Endothelial cell of umbilical vein (primary cell): ENCODE data around the gene MRPL32. TPM values are rescaled to one million over a fixed set of nuclear protein-coding genes. Genes with fewer than 3 reads are reported as not detected.

ENCODE experiments used
- BruUV-seq: library from RNA; stranded (reverse); fragments of 400-500 nt; replicated peaks from 2 replicates; lab custom pipeline; 2021; lab: Mats Ljungman, UMichigan
- CTCF ChIA-PET: fragments of 300-600, 350-600 bp; sonication (Branson Sonifier 250); formaldehyde crosslinking; loops from one replicate; lab custom pipeline; 2021; ENCODE audit warnings: antibody characterized with exemption, inconsistent platforms; lab: Charles Lee
- POLR2A ChIA-PET: fragments of 300-600, 350-600 bp; sonication (Branson Sonifier 250); formaldehyde crosslinking; loops from one replicate; lab custom pipeline; 2021; ENCODE audit warnings: antibody characterized with exemption, inconsistent platforms; lab: Charles Lee
- DNase-seq: peaks from one replicate; pipeline ENCODE4 v3.0.0-alpha.2; 2011; ENCODE audit warnings: low read depth, low spot score
- FAIRE-seq: peaks from 2 replicates; lab custom pipeline; 2011; peaks lifted over from hg19 to GRCh38; lab: Jason Lieb, UNC
- H2AFZ ChIP-seq: 2 replicates; pipeline ENCODE4 v1.6.0; 2012; ENCODE audit warnings: low read depth, low read length, control low read depth, inconsistent platforms
- H3K27ac ChIP-seq: 2 replicates; pipeline ENCODE4 v1.5.1; 2011; ENCODE audit warnings: low read depth, mild to moderate bottlenecking, control low read depth, low read length, moderate library complexity; ENCODE audit not compliant: insufficient read depth
- H3K27me3 ChIP-seq, 2 experiments: 2 replicates each; pipeline versions ENCODE4 v1.6.0 to v1.6.1; 2011; ENCODE audit warnings: low read length in 2 of 2, mixed read lengths in 1 of 2; ENCODE audit not compliant: control insufficient read depth in 2 of 2, insufficient read depth in 2 of 2
- H3K36me3 ChIP-seq, 2 experiments: 2 replicates in 1 of 2; 3 replicates in 1 of 2; pipeline ENCODE4 v1.5.1; 2011; ENCODE audit warnings: low read length in 2 of 2, mild to moderate bottlenecking in 1 of 2, moderate library complexity in 1 of 2; ENCODE audit not compliant: control insufficient read depth in 2 of 2, insufficient read depth in 2 of 2; ENCODE audit errors: extremely low read depth in 1 of 2
- H3K4me1 ChIP-seq: 3 replicates; pipeline ENCODE4 v1.5.1; 2011; ENCODE audit warnings: mild to moderate bottlenecking, low read length; ENCODE audit not compliant: control insufficient read depth, insufficient read depth; ENCODE audit errors: extremely low read depth
- H3K4me2 ChIP-seq: 2 replicates; pipeline ENCODE4 v1.6.1; 2011; ENCODE audit warnings: low read length, control low read depth, mixed read lengths; ENCODE audit not compliant: insufficient read depth
- H3K4me3 ChIP-seq, 3 experiments: fragments of 200-600 bp in 1 of 3; sonication (generic), shearing (Covaris generic) in 1 of 3; replicated peaks in 1 of 3; 2 replicates each; pipeline ENCODE4 v1.5.1; 2011 to 2016; ENCODE audit warnings: control low read depth in 3 of 3, low read length in 3 of 3, mild to moderate bottlenecking in 2 of 3, inconsistent platforms in 1 of 3, low read depth in 1 of 3, moderate library complexity in 1 of 3; ENCODE audit not compliant: insufficient read depth in 1 of 3
- H3K79me2 ChIP-seq: 2 replicates; pipeline ENCODE4 v1.6.0; 2012; ENCODE audit warnings: low read length, inconsistent platforms; ENCODE audit not compliant: control insufficient read depth, insufficient read depth
- H3K9ac ChIP-seq: replicated peaks from 2 replicates; pipeline ENCODE3; 2011; ENCODE audit warnings: low read length, control low read depth; ENCODE audit not compliant: insufficient read depth; ENCODE audit errors: extremely low read depth
- H3K9me1 ChIP-seq: replicated peaks from 3 replicates; pipeline ENCODE4 v1.6.0; 2011; ENCODE audit warnings: mild to moderate bottlenecking, low read length; ENCODE audit not compliant: control insufficient read depth, insufficient read depth; ENCODE audit errors: extremely low read depth
- H3K9me3 ChIP-seq: replicated peaks from 2 replicates; pipeline ENCODE4 v1.5.1; 2012; ENCODE audit warnings: low read length, inconsistent platforms; ENCODE audit not compliant: control insufficient read depth, insufficient read depth
- H4K20me1 ChIP-seq: replicated peaks from 2 replicates; pipeline ENCODE3; 2011; ENCODE audit warnings: mild to moderate bottlenecking, low read length; ENCODE audit not compliant: control insufficient read depth, insufficient read depth; ENCODE audit errors: extremely low read depth
- EZH2 ChIP-seq: IDR thresholded peaks from 2 replicates; pipeline ENCODE4 v1.6.1; 2012; ENCODE audit warnings: borderline replicate concordance, low read depth, mild to moderate bottlenecking, moderate library complexity, low read length, inconsistent platforms; ENCODE audit not compliant: severe bottlenecking
- FOS ChIP-seq: IDR thresholded peaks from 2 replicates; pipeline ENCODE4 v1.6.1; 2011; ENCODE audit warnings: mild to moderate bottlenecking, low read length, moderate library complexity, borderline replicate concordance; ENCODE audit not compliant: insufficient read depth
- GATA2 ChIP-seq: IDR thresholded peaks from 2 replicates; pipeline ENCODE4 v1.7.0; 2011; ENCODE audit warnings: low read depth, mild to moderate bottlenecking, moderate library complexity, mixed read lengths, low read length; ENCODE audit not compliant: insufficient read length, insufficient read depth
- MYC ChIP-seq: IDR thresholded peaks from one replicate; pipeline ENCODE4 v1.6.1; 2011; ENCODE audit warnings: mild to moderate bottlenecking, low read depth, low read length
- POLR2A ChIP-seq: IDR thresholded peaks from 2 replicates; pipeline ENCODE4 v1.6.1; 2012; ENCODE audit warnings: low read depth, mild to moderate bottlenecking, control low read depth, low read length
- POLR2AphosphoS5 ChIP-seq: IDR thresholded peaks from 2 replicates; pipeline ENCODE4 v1.6.1; 2012; ENCODE audit warnings: low read depth, mild to moderate bottlenecking, control low read depth, low read length, moderate library complexity; ENCODE audit not compliant: insufficient read depth
- dilution Hi-C: fragments of 300-500 bp; cut with MboI; formaldehyde crosslinking; loops from one replicate; pipeline ENCODE4 v1.15.0; 2019; ENCODE audit warnings: low sequenced_read_pairs; ENCODE audit not compliant: extremely low pct_ligation_motif_present
- intact Hi-C: fragments of 100-400 bp; cut with micrococcal nuclease; formaldehyde crosslinking; loops from one replicate; pipeline ENCODE4 v1.10.0; 2022
- polyA plus RNA-seq, 4 experiments: library from polyadenylated mRNA; depleted of rRNA in 3 of 4; stranded (reverse) in 3 of 4; unstranded in 1 of 4; fragments of >200 nt; gene quantifications; 2 replicates each; pipeline versions ENCODE4 v1.2.1 to v1.2.3, GENCODE V29; 2011 to 2012; ENCODE audit warnings: missing spikeins in 1 of 4
- total RNA-seq: library from RNA; stranded (reverse); gene quantifications from 2 replicates; pipeline ENCODE4 v1.2.3, GENCODE V29; 2021
- TF ChIP-seq, protein P1 (sequence below), 2 donors: IDR thresholded peaks; 1 replicate in 1 of 2; 2 replicates in 1 of 2; pipeline ENCODE4 v1.5.1; 2011; ENCODE audit warnings: low read length in 2 of 2, mild to moderate bottlenecking in 2 of 2, moderate library complexity in 2 of 2, control low read depth in 1 of 2, inconsistent platforms in 1 of 2, low read depth in 1 of 2; ENCODE audit not compliant: insufficient read depth in 1 of 2; ENCODE audit errors: extremely low read depth in 1 of 2
- TF ChIP-seq, protein P2 (sequence below): IDR thresholded peaks from 2 replicates; pipeline ENCODE4 v1.6.1; 2011; ENCODE audit not compliant: insufficient read depth, insufficient read length

MRPL32 gene
- total and polyA plus RNA-seq, 2 donors (not counting 3 experiments of a cell fraction or from before 2014, with no cell fraction given), result 39.9 to 62.2 TPM

- CTCF ChIA-PET, result interaction anchor here (1.0 kb wide), 1 partner anchor 315 kb away, joined by 3 read pairs; no protein-coding TSS in a partner anchor
- no peak overlapping the region for H3K9ac ChIP-seq
- no peaks in the 10 kb centered on the region for H3K9me3 ChIP-seq
- no peak overlapping the region for H3K4me3 ChIP-seq
- no peak overlapping the region for H3K27ac ChIP-seq
- intact Hi-C loops (loop anchor here (10.0 kb wide), 1 partner anchor 888 kb away; no protein-coding TSS in a partner anchor), dilution Hi-C loops (no loop called here)
- TF ChIP-seq FOS (no peak), POLR2AphosphoS5 (no peak), EZH2 (no peak), GATA2 (no peak), POLR2A (no peak), MYC (no peak)
- TF ChIP-seq, protein P1, sequence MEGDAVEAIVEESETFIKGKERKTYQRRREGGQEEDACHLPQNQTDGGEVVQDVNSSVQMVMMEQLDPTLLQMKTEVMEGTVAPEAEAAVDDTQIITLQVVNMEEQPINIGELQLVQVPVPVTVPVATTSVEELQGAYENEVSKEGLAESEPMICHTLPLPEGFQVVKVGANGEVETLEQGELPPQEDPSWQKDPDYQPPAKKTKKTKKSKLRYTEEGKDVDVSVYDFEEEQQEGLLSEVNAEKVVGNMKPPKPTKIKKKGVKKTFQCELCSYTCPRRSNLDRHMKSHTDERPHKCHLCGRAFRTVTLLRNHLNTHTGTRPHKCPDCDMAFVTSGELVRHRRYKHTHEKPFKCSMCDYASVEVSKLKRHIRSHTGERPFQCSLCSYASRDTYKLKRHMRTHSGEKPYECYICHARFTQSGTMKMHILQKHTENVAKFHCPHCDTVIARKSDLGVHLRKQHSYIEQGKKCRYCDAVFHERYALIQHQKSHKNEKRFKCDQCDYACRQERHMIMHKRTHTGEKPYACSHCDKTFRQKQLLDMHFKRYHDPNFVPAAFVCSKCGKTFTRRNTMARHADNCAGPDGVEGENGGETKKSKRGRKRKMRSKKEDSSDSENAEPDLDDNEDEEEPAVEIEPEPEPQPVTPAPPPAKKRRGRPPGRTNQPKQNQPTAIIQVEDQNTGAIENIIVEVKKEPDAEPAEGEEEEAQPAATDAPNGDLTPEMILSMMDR (IDR thresholded peaks at IDR 0.05; ENCODE audit: extremely low read depth in 1 of 2, insufficient read depth in 1 of 2, low read depth in 1 of 2, low read length in 2 of 2), result no peak
- TF ChIP-seq, protein P2, sequence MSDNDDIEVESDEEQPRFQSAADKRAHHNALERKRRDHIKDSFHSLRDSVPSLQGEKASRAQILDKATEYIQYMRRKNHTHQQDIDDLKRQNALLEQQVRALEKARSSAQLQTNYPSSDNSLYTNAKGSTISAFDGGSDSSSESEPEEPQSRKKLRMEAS, result no peak
- no peaks in the 10 kb centered on the region for H3K4me1 ChIP-seq
- DNase-seq (no peak), FAIRE-seq (no peak)
- H4K20me1 ChIP-seq, result no peaks in the 10 kb centered on the region
- H3K79me2 ChIP-seq, result no peaks in the 10 kb centered on the region
- no peaks in the 10 kb centered on the region for H3K9me1 ChIP-seq
- H3K4me2 ChIP-seq, result no peak overlapping the region
- POLR2A ChIA-PET, result no interaction called here
- no peak overlapping the region for H2AFZ ChIP-seq
- no peaks in the 10 kb centered on the region for H3K27me3 ChIP-seq
- H3K36me3 ChIP-seq, result no peaks in the 10 kb centered on the region
- BruUV-seq, result no TSS peak
These were observed 14.4 kb downstream of the MRPL32 start for GRCh38 chr7:42946627-42946950.
